Measurements from ENCODE around the gene ELP1.

GRCh38 chr9:108844391-108844790, 89.5 kb downstream of the ELP1 start:
- no peak for TF ChIP-seq CTCF (IDR thresholded peaks at IDR 0.05 in 4 of 5, conservative IDR thresholded peaks at IDR 0.05 in 1 of 5)
- no peak for TF ChIP-seq POLR2A (IDR thresholded peaks at IDR 0.05)

Data from gastrocnemius medialis (tissue), 4 donors.